Type B pancreatic cell (in vitro differentiated cells): Measurements from ENCODE around the gene PLEKHG1. TPM values are rescaled to one million over a fixed set of nuclear protein-coding genes. Genes with fewer than 3 reads are reported as not detected.

Source experiments
- DNase-seq: peaks from one replicate; pipeline ENCODE4 v3.0.0; 2021; ENCODE audit warnings: mixed read lengths; ENCODE audit not compliant: unreplicated experiment; ENCODE audit errors: extremely low spot score
- H3K27ac Mint-ChIP-seq: 2 replicates; pipeline ENCODE4 v1.8.0; 2021; ENCODE audit warnings: mild to moderate bottlenecking, mixed read lengths
- H3K27me3 Mint-ChIP-seq: 2 replicates; pipeline ENCODE4 v1.8.0; 2021; ENCODE audit warnings: mixed read lengths
- H3K36me3 Mint-ChIP-seq: 2 replicates; pipeline ENCODE4 v1.8.0; 2021; ENCODE audit warnings: mixed read lengths
- H3K4me1 Mint-ChIP-seq: one replicate; pipeline ENCODE4 v1.8.0; 2021; ENCODE audit warnings: mixed read lengths; ENCODE audit not compliant: unreplicated experiment
- H3K4me3 Mint-ChIP-seq: 2 replicates; pipeline ENCODE4 v1.8.0; 2021; ENCODE audit warnings: mild to moderate bottlenecking, mixed read lengths
- H3K9me3 Mint-ChIP-seq: 2 replicates; pipeline ENCODE4 v1.8.0; 2021; ENCODE audit warnings: mixed read lengths
- CTCF ChIP-seq: fragments of 200-600 bp; sonication (generic); conservative IDR thresholded peaks from 2 replicates; pipeline ENCODE4 v1.5.0; 2021; ENCODE audit warnings: antibody characterized with exemption, mild to moderate bottlenecking
- total RNA-seq: library from RNA; stranded (reverse); gene quantifications from 2 replicates; pipeline ENCODE4 v1.2.1, GENCODE V29; 2021; ENCODE audit warnings: low replicate concordance

The PLEKHG1 gene
- total RNA-seq, 1 donor from 2014 or later = 58.2 TPM

DNA sequence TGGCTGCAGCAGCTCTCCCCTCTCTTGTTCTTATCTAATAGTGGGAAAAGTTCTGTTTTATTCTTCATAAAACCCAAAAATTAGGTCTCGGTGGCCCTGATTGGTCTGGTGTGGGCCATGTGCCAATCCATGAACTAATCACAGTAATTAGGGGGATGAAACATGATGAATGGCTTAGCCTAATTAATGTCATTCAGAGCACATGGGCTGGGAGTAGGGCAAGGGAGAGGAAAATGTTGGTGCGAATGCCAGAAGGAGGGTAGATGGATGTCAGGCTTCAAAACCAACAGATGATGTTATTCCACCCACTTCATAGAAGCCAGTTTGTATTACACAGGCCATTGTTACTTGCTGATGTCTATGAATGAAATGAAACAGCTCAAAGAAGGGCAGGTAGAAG is 46.5 kb downstream of the PLEKHG1 start:
- peaks cover 11% of the 10 kb centered on the region for H3K4me1 Mint-ChIP-seq
- no peaks in the 10 kb centered on the region for H3K9me3 Mint-ChIP-seq
- no peak overlapping the region for H3K4me3 Mint-ChIP-seq
- H3K27ac Mint-ChIP-seq = no peak overlapping the region
- H3K36me3 Mint-ChIP-seq = peaks cover 4% of the 10 kb centered on the region
- no peaks in the 10 kb centered on the region for H3K27me3 Mint-ChIP-seq
- no peak for TF ChIP-seq CTCF
- DNase-seq = no peak

DNA sequence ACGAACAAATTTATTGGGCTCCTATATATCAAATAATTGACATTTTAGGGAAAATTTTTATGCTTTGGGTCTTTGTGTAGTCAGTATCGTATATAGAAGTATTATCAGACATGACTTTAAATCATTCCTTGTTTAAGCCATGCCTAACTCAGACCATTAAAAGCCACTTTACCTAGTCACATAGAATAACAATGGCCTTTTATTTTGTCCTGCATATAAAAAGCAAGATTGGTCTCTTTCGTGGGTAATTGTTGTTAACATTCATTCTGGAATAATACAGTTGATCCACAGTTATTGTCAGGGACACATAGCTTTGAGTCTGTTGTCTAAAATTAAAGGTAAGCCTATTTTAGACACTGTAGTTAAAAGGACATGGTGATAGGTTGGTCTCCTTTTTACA is 47.4 kb downstream of the PLEKHG1 start:
- TF ChIP-seq CTCF = no peak
- H3K27ac Mint-ChIP-seq = no peak overlapping the region
- no peak for DNase-seq
- H3K36me3 Mint-ChIP-seq = peaks cover 4% of the 10 kb centered on the region
- no peaks in the 10 kb centered on the region for H3K9me3 Mint-ChIP-seq
- H3K4me1 Mint-ChIP-seq = peaks cover 7% of the 10 kb centered on the region
- H3K4me3 Mint-ChIP-seq = no peak overlapping the region
- no peaks in the 10 kb centered on the region for H3K27me3 Mint-ChIP-seq

Other genes starting within 250 kb of the PLEKHG1 start
- 0.24 and 0.69 TPM in 2 replicates for gene IYD, start 230.9 kb upstream of the PLEKHG1 start, total RNA-seq